NCI-H1694 (cell line): ENCODE measurements around the gene XPNPEP1.

Source experiments
- DNase-seq: peaks from one replicate; lab custom pipeline; 2025; lab: John Stamatoyannopoulos, UW

XPNPEP1 gene

DNA sequence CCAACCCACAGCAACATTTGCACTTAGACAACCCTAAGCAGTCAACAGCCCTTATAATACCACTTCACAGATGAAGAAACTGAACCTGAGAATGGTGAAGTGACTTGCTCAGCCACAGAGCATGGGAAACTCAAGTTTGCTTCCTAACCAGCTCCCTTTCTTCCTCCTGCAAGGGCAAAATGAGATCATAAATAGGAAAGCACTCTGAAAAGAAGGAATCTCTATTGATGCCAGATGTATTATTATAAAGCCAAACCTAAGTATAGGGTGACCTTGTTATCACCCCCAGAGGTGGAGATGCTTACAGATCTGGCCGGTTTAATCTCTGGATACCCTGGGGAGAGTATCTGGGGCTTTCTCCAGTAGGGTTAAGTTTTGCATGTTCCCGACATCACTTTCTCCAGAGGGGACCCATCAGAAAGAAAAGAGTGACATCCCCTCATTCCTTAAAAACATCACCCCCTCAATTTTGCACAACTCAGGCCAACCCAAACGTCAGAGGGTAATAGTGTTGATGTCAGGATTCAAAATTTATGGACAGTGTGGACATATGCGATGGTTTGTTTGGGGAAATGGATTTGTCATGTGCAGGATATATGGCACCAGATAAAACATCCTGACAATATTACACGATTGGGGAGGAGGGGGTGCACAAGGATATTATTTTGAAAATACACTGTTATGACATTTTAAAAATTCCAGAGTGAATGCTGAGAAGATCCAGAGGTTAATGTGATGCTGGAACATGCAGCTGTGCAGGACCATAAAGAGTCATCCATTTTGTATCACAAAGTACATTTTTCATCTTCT lies 24.0 kb upstream of the XPNPEP1 start:
- no peak for DNase-seq

DNA sequence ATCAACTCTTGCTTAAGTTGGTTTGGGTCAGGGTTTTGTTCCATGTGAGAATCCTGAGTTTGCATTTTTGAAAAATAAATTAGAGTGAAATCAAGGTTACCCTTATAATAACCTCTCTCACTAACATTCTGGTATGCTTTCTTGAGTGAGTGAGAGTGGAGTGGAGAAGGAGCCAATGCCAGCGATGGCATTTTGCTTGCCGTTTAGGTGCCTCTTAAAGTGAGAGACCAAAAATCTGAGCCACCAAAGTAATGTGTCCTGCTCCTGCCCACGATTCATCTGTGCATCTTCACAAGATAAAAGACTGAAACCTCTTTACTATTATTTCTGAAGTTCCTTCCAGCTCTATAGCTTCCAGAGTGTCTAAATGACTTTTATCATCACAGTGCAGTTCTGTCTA lies 23.4 kb upstream of the XPNPEP1 start:
- DNase-seq, result no peak

DNA sequence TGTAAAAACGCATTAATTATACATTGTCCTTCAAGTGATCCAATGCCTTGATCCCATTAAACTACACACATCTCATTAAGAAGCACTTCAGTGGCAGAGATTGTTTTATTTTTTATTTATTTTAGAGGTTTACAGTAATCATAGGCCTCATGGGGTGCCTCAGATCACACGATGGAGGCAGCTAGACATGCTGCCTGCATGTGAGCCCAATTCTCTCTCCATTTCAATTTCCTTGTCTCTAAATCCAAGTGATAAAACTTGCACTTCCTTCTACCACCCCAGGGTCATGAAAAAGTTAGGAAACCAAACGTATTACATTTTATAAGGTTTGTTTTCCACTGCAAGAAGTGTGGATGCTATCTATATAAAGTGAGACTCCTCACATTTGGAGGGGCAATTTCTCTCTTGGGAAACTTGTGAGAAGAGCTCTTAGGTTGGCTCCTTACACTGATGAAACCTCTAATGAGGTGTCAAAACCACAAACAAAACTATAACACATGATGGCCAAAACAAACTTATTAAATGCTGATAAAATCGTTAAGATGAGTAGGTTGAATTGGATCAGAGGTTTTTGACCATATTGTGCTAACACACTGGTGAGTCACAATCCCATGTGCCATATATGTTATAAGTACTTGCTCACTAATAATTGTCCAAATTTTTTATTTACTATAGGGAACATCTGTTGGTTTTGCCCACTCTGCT lies 22.3 kb upstream of the XPNPEP1 start:
- no peak for DNase-seq

DNA sequence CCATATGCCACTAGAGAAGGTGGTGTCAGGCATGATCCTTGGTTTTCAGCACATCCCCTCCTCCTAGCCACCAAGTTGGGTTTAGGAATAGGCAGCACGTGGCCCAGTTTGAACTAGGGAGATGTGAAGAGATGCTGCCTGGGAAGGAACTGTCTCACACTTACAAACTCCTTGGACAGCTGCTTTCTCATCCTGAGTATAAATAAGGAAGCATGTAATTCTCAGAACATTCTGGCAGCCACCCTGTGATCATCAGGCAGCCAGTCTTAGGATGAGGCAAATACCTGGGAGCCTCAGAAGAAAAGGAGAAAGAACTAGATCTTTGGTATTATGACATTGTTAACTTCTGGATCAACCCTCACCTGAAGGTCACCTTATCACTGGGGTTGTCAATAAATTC lies 21.3 kb upstream of the XPNPEP1 start:
- DNase-seq, result no peak

DNA sequence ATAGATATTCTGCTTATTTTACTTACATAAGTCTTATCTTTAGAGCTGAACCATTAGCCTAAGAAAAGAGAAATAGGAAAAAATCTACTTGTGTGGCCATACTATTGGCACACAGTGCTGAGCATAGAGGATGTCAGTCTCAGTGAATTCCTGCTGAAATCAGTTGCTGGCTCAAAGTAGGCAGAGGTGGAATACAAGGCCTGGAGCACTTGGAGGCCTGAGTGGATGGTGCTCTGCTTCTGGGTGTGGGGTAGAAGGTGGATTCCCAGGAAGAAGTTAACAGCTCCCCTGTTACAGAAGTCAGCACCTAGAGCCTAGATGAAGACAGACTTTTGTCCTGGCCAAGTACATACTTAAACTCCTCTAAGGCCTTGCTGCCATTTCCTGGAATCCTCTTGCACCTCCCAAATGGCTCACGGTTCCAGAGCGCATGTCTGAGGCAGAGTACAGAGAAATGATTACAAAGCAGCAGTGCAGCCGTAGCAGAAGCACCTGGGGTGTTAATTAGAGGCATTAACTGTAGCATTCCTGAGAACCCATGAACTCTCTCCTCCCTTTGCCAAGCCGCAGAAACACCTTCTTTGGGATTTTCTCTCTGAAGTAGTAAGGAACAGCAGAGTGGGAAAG lies 18.0 kb upstream of the XPNPEP1 start:
- DNase-seq, result no peak

DNA sequence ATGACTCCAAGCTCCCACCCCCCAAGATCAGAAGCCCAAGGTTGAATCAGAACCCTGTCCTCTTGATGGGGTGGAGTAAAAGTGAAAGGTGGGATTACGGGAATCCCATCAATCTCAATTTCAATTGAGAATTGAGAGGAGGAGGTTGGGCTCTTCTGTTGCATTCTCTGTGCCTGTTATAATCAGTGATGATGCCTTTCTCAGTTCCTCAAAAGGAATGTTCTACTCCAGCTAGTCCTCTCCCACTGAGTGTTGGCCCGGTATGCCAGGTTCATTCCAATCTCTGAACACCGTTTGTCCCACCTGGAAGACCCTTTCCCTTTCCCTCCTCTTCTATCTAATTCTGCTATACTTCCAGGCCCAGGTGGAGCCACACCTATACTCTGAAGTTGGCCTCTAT lies 17.2 kb upstream of the XPNPEP1 start:
- DNase-seq, result no peak

DNA sequence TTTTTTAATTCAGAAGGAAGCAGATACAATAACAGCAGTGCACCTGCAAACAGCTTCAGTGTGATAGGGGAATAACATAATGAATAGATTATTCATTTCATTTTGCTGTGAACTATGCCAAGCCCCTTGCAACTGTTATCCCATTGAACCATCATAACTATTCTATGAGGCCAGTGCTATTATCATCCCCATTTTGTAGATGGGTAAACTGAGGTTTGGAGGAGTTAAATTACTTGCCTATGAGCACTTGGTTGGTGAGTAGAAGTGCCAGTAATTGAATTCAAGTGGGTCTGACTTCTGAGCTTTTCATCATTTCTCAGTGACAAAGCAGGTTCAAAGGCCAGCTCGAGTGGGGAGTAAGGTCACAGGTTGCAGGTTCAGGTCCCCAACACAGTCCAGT lies 16.8 kb upstream of the XPNPEP1 start:
- DNase-seq, result no peak

DNA sequence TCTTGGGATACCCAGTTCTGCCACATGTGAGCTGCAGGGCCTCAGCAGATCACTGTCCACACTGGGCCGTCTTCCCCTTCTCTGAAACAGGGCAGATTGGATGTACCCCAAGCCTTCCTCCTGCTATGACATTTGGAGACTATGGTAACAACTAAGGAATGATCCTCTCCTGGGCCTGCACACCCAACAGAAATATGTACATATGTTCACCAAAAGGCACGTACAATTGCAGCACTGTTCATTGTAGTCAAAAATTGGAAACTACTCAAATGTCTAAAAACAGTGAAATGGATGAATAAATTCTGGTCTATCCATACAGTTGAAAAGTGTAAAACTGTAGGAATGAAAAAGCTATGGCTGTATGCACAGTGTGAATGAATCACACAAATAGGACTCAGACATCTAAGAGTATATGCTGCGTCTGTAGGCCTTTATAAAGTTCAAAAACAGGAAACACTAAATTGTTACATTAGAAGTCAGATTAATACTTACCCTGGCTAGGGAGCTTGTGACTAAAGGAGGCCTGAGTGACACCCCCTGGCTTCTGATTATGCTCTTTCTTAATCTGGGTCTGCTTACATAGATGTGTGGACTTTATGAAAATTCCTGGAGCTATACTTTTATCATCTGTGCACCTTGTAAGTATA lies 16.1 kb upstream of the XPNPEP1 start:
- no peak for DNase-seq

DNA sequence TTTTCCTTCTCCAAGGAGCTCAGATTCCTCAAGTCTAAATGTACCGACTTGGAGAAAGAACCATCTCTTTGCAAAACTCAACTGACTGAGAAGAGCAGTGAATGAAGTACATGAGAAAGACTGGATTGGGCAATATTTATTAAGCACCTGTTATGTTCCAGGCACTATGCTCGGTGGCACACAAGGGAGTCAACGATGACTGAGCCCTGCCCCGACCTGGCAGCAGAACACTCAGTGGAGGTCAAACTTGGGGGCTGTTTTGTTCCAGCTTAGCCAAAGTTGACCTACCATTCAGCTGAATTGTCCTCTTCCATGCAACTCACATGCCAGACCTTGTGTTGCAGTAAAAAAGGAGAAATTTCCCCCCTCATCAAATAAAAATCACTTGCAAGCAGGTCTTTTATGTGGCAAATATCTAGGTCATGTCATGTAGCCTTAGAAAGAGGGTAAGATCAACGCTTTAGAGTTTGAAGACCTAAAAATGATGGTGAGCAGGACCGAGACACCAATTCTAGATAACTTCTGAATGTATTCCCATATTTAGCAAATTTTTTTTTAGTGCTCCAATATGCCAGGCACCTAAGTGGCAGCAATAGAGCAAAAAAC lies 14.3 kb upstream of the XPNPEP1 start:
- DNase-seq, result no peak

DNA sequence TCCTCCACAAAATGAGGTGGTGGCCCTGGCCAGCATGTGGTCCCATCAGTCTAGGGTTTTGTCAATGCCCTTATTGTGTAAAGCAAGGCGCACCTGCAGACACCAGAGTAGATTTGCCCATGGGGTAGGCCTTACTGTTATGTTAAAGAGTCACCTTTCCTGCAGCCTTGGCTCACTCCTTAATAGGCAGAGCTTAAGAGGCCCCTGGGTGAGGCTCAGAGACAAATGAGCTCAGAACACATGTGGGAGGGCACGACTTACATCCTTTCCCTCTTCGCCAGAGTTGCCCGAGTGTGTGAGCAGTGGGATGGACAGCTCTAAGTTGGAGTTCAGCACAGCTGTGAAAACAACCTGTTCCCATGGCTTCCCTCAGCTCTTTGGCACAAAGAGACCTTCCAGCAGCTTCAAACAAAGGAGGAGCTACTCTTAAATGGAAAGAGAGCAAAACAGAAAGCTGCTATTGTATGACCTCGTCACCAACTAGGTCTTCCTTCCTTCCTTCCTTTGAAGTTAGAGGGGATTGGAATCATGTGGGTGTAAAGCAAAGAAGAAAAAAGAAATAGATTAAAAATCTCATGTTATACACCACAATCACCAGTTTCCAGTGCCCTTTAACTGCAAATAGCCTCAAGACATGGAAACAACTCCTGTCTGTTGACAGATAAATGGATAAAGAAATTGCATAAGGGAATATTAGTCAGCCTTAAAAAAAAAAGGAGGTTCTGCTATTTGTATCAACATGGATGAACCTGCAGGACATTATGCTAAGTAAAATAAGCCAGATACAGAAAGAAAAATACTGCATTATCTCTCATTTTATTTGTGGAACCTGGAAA lies 11.9 kb upstream of the XPNPEP1 start:
- DNase-seq, result no peak

DNA sequence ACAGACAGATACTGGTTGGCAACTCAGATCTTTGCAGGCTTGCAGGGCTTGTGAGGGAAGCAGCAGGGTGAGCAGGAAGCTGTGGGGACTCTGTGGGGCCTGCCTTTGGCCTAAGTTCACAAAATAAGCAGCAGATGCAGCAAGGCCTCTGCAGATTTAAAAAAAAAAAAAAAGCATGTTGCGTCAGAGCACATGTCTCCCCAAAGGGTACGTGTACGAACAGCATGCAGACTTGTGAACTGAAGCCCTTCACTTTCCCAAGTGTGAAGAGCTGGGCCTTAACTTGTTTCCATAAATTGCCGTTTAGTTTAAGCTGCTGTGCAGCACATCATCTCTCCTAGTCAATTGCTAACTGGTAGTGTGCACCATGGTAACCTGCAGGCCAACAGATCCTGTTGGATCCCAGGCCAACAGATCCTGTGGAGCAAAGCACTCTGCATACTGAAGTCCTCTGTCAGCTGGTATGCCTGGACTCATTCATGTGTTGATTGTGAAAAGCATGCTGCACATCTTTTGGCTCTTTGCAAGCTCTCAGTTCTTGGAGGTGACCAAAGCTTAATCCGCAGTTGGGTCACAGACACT lies 10.8 kb upstream of the XPNPEP1 start:
- no peak for DNase-seq

DNA sequence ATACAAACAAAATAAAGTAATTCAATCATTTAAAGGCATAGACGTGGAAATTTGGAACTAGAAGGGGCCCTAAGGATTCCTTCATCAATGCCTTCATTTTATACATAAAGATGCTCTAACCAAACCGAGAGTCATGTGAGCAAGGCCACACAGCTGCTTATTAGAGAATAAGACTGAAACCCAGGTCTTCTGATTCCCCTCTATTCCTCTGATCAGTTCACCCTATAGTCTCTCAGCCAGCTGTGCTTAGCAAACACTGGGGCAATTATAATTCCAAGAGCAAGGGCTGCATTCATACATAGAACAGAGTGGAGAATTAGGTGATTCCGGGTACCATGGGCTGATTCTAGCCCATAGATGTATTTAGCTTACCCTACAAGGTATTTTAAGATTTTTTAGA lies 9.7 kb upstream of the XPNPEP1 start:
- DNase-seq, result no peak

DNA sequence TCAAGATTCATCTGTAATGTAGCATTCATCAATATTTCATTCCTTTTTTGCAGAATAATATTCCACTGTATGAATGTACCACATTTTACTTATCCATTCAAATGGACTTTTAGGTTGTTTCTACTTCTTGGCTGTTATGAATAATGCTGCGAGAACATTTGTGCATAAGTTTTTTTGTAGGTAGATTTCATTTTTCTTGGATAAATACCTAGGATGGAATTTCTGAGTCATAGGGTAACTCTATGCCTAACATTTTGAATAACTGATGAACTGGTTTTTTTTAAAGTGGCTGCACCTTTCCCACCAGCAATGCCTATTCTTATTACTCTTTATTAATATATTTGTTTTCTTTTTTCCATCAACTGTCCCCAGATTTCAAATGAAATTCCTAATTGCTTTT lies 9.1 kb upstream of the XPNPEP1 start:
- no peak for DNase-seq

DNA sequence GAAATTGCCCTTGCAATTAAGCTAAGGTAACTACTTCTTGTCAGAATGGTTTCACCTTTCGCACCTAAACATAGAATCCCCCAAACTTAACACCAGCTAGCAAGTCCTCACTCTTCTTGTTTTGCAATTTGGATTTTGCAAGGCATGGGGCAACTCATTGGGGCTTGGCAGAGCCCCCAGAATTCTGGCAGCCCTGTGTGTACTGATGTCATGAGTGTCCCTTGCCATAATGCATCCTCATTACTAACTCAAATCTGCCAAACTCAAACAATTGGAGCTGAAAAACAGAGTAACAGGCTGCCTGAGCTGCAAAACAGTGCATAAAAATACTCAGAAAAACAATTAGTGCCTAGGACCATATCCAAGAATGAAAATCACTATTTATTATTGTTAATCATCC lies 7.9 kb upstream of the XPNPEP1 start:
- peak; percentile 37 for DNase-seq

DNA sequence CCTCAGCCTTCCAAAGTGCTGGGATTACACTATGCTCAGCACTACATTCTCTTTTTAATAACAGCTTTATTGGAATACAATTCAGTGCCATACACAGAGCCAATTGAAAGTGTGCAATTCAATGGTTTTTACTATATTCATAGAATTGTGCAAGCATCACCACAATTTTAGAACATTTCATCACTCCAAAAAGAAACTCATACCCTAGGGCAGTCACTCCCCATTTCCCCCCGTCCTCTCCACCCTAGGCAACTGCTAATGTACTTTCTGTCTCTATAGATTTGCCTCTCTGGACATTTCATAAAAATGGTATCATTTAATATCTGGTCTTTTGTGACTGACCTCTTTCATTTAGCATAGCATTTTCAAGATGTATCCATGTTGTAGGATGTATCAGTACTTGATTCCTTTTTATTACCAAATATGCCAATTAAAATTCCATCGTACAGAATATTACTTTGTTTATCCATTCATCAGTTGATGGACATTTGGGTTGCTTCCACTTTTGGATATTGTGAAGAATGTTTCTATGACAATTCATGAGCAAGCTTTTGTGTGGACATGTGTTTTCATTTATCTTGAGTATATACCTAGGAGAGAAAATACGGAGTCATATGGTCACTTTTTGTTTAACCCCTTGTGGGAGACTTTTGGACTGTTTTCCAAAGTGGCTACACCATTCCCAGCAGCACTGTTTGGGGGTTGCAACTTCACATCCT lies 6.3 kb upstream of the XPNPEP1 start:
- no peak for DNase-seq

DNA sequence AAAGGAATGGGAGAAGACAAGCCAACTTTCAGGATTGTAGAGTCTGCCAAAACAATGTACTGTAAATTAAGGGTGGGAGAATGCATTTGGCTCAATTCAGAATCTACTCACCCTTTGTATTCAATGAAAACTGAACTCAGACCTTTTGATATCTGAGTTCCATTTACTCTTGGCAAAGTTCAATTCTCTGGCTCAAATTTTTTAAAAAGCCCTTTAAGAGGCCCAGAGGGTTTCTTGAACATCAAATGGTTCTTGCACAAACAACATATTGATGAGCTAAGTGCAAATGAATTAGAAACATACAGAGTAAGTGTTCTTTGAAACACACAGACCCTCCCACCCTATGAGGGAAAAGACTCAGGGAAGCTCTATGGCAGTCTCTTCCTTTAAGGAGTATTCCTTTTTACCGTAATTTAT lies 5.2 kb upstream of the XPNPEP1 start:
- DNase-seq, result no peak

DNA sequence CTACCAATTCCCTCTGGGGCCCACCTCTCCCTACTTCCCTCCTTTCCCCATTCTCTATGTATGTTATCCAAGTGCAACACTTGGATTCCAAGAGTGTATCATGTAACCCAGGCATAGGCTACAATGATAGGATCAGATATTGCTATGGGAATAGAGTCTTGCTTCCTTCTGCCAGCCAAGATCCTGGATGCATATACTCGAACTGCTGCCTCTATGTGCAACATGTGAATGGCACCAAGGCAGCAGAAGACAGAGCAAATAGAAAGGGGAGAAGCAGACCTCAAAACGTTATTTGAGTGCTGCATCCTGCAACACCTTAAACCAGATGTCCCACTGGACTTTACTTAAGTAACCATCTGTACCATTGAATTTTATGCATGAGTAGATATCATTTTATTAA lies 3.5 kb upstream of the XPNPEP1 start:
- DNase-seq, result no peak

DNA sequence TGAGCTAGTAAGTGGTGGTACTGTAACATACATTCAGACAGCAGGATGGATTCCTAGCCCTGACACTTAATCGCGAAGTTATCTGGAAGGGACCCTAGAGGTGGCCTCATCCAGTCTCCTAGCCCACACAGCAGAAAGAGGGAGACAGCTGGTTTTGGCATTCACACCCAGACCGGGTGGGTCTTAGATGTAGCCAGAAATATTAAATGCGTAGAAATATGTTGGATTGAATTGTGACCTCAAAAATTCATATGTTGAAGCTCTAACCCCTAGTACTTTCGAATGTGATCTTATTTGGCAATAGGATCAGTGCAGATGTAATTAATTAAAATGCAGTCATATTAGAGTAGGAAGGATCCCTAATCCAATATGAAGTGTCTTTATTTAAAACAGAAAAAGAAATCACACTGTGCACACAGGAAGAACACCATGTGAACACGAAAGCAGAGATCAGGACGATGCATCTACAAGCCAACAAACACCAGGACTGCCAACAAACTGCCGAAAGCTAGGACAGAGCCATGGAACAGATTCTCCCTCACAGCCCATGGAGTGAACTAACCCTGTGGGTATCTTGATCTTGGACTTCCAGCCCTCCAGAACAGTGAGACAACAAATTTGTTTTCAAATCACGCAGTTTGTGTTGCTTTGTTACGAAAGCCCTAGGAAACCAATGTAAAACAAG lies 2.9 kb upstream of the XPNPEP1 start:
- no peak for DNase-seq

DNA sequence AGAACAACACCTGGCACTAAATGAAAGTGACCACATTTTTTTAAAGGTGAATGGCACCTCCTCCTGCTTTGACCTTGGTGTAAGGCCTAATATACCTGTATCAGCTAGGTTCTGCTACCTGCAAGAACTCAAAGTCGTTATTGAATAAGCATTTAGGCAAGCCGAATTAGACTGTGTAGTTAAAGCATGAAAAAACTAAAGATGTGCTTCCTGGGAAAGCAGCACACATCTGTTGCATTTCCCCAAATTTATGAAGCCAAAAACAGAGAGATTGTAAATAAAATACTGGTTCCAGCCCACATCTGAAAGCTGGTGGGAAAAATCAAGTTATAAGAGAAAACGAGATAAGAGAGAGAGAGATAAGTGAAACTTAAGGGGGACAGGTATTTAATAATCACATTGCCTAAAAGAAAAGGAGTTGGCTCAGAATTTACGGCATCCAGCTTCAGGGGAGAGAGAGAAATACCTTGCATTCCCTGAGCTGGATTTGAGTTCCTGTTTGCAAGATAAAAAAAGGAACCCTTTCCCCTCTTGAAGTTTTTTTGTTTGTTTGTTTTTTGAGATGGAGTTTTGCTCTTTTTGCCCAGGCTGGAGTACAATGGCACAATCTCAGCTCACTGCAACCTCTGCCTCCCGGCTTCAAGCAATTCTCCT lies 1.8 kb upstream of the XPNPEP1 start:
- DNase-seq, result no peak
